IMR-90 (cell line): ENCODE measurements around the gene PDK3. TPM values are rescaled to one million over a fixed set of nuclear protein-coding genes. Genes with fewer than 3 reads are reported as not detected.
A peak's percentile ranks its signal among the peaks of the same experiment; 100 is the strongest.

Experiments
- ATAC-seq: fragments of 200-7000 bp; cut with Tn5 transposase; 2 replicates; pipeline ENCODE4 v1.9.1; 2020; ENCODE audit warnings: low read depth, mild to moderate bottlenecking, moderate library complexity
- BruUV-seq: library from RNA; stranded (reverse); fragments of 400-500 nt; replicated peaks from 2 replicates; lab custom pipeline; 2021; lab: Mats Ljungman, UMichigan
- CTCF ChIA-PET: fragments of 300-600 bp; formaldehyde crosslinking; extraction: SDS; loops from one replicate; lab custom pipeline; 2021; ENCODE audit warnings: antibody characterized with exemption; lab: Yijun Ruan, JAX
- POLR2A ChIA-PET: fragments of 300-600 bp; sonication (Branson Sonifier 250); formaldehyde crosslinking; loops from one replicate; lab custom pipeline; 2022; ENCODE audit warnings: antibody characterized with exemption; ENCODE audit not compliant: unreplicated experiment; lab: Charles Lee
- DNase-seq: peaks from one replicate; pipeline ENCODE4 v3.0.0; 2013
- H2AFZ ChIP-seq: replicated peaks from 2 replicates; pipeline ENCODE3; 2013; ENCODE audit warnings: low read length, mild to moderate bottlenecking; ENCODE audit not compliant: poor library complexity
- H2AK5ac ChIP-seq: 2 replicates; pipeline ENCODE4 v1.6.1; 2013; ENCODE audit warnings: low read depth, low read length, inconsistent platforms
- H2AK9ac ChIP-seq: replicated peaks from 2 replicates; pipeline ENCODE3; 2013; ENCODE audit warnings: mild to moderate bottlenecking, low read depth, low read length, moderate library complexity; ENCODE audit not compliant: poor library complexity
- H2BK120ac ChIP-seq: 2 replicates; pipeline ENCODE4 v1.6.1; 2013; ENCODE audit warnings: low read depth, low read length, inconsistent platforms
- H2BK15ac ChIP-seq: 3 replicates; pipeline ENCODE4 v1.6.1; 2013; ENCODE audit warnings: low read depth, low read length, inconsistent platforms
- H2BK20ac ChIP-seq: 2 replicates; pipeline ENCODE4 v1.6.1; 2013; ENCODE audit warnings: low read depth, mild to moderate bottlenecking, inconsistent platforms, low read length, moderate library complexity
- H2BK5ac ChIP-seq: 2 replicates; pipeline ENCODE4 v1.6.1; 2013; ENCODE audit warnings: mild to moderate bottlenecking, low read depth, low read length, inconsistent platforms; ENCODE audit not compliant: poor library complexity, severe bottlenecking
- H3K14ac ChIP-seq: replicated peaks from 2 replicates; pipeline ENCODE4 v1.6.1; 2013; ENCODE audit warnings: low read depth, low read length, inconsistent platforms
- H3K18ac ChIP-seq: 2 replicates; pipeline ENCODE4 v1.6.1; 2013; ENCODE audit warnings: low read depth, low read length, control low read depth
- H3K23ac ChIP-seq: 2 replicates; pipeline ENCODE4 v1.6.1; 2013; ENCODE audit warnings: low read depth, low read length, inconsistent platforms
- H3K27ac ChIP-seq: 2 replicates; pipeline ENCODE4 v1.5.1; 2013; ENCODE audit warnings: mild to moderate bottlenecking, control low read depth, low read length; ENCODE audit not compliant: insufficient read depth
- H3K27me3 ChIP-seq: 2 replicates; pipeline ENCODE4 v1.6.1; 2013; ENCODE audit warnings: low read length; ENCODE audit not compliant: control insufficient read depth, insufficient read depth
- H3K36me3 ChIP-seq: 2 replicates; pipeline ENCODE4 v1.6.1; 2013; ENCODE audit warnings: low read length, mixed read lengths; ENCODE audit not compliant: control insufficient read depth, insufficient read depth
- H3K4ac ChIP-seq: 2 replicates; pipeline ENCODE4 v1.6.1; 2013; ENCODE audit warnings: low read depth, low read length, inconsistent platforms
- H3K4me1 ChIP-seq: 2 replicates; pipeline ENCODE4 v1.6.1; 2013; ENCODE audit warnings: low read length, mixed read lengths; ENCODE audit not compliant: control insufficient read depth, insufficient read depth
- H3K4me2 ChIP-seq: 2 replicates; pipeline ENCODE4 v1.6.1; 2013; ENCODE audit warnings: low read depth, mild to moderate bottlenecking, control low read depth, low read length, moderate library complexity
- H3K4me3 ChIP-seq: 2 replicates; pipeline ENCODE4 v1.5.1; 2013; ENCODE audit warnings: low read depth, mild to moderate bottlenecking, control low read depth, low read length, moderate library complexity; ENCODE audit not compliant: insufficient read depth
- H3K56ac ChIP-seq: 2 replicates; pipeline ENCODE4 v1.6.1; 2013; ENCODE audit warnings: low read length, inconsistent platforms; ENCODE audit not compliant: insufficient read depth; ENCODE audit errors: extremely low read depth
- H3K79me1 ChIP-seq, 2 experiments: 2 replicates each; pipeline ENCODE4 v1.6.1; 2013; ENCODE audit warnings: low read length in 2 of 2, inconsistent platforms in 1 of 2, low read depth in 1 of 2
- H3K9ac ChIP-seq: 2 replicates; pipeline ENCODE4 v1.6.1; 2013; ENCODE audit warnings: low read depth, low read length, control low read depth
- H3K9me1 ChIP-seq: 2 replicates; pipeline ENCODE4 v1.6.1; 2013; ENCODE audit warnings: low read length, inconsistent platforms; ENCODE audit not compliant: insufficient read depth
- H3K9me3 ChIP-seq: 2 replicates; pipeline ENCODE4 v1.6.1; 2013; ENCODE audit warnings: low read length; ENCODE audit not compliant: control insufficient read depth, insufficient read depth
- H4K20me1 ChIP-seq: 2 replicates; pipeline ENCODE4 v1.6.1; 2013; ENCODE audit warnings: low read length, inconsistent platforms; ENCODE audit not compliant: insufficient read depth
- H4K5ac ChIP-seq: 2 replicates; pipeline ENCODE4 v1.6.1; 2013; ENCODE audit warnings: mild to moderate bottlenecking, low read depth, low read length, control low read depth
- H4K8ac ChIP-seq, 2 experiments: 2 replicates each; pipeline ENCODE4 v1.6.1; 2013; ENCODE audit warnings: low read depth in 2 of 2, low read length in 2 of 2, control low read depth in 1 of 2, inconsistent platforms in 1 of 2
- H4K91ac ChIP-seq: 2 replicates; pipeline ENCODE4 v1.6.1; 2013; ENCODE audit warnings: low read depth, low read length, inconsistent platforms; ENCODE audit not compliant: insufficient read depth
- BHLHE40 ChIP-seq: fragments of 150-350 bp; IDR thresholded peaks from 2 replicates; pipeline ENCODE4 v1.6.1; 2016; ENCODE audit warnings: mild to moderate bottlenecking, low read depth, low read length
- FOS ChIP-seq: fragments of 150-350 bp; IDR thresholded peaks from 2 replicates; pipeline ENCODE4 v1.6.1; 2016; ENCODE audit warnings: low read depth, low read length
- MXI1 ChIP-seq: IDR thresholded peaks from 2 replicates; pipeline ENCODE4 v1.6.1; 2012; ENCODE audit warnings: low read depth, mild to moderate bottlenecking, low read length, moderate library complexity, borderline replicate concordance
- NFE2L2 ChIP-seq: fragments of 150-350 bp; IDR thresholded peaks from 2 replicates; pipeline ENCODE4 v1.6.1; 2016; ENCODE audit warnings: low read depth, mild to moderate bottlenecking, low read length
- RAD21 ChIP-seq: IDR thresholded peaks from 2 replicates; pipeline ENCODE4 v1.6.1; 2012; ENCODE audit warnings: low read length, improper control_type of control experiment
- RFX5 ChIP-seq: IDR thresholded peaks from 2 replicates; pipeline ENCODE4 v1.8.0; 2012; ENCODE audit warnings: low read depth, mild to moderate bottlenecking, low read length, moderate library complexity
- SMC3 ChIP-seq: fragments of 150-350 bp; IDR thresholded peaks from 2 replicates; pipeline ENCODE4 v1.6.1; 2016; ENCODE audit warnings: low read depth, mild to moderate bottlenecking, antibody characterized with exemption, low read length, moderate library complexity
- WGBS, 2 experiments: methylation state at CpG; one replicate each; pipeline versions ENCODE4 v1.1.5 to v1.1.7; 2013; ENCODE audit warnings: missing lambda C conversion rate in 2 of 2; ENCODE audit not compliant: insufficient read length in 1 of 2; ENCODE audit errors: extremely low coverage in 2 of 2; 5-methylcytosine and 5-hydroxymethylcytosine counted together
- dilution Hi-C: fragments of 300-500 bp; cut with HindIII; formaldehyde crosslinking; loops from one replicate; pipeline ENCODE4 v1.14.3; 2018; ENCODE audit warnings: low sequenced_read_pairs; ENCODE audit not compliant: unreplicated experiment
- in situ Hi-C: fragments of 300-500 bp; cut with MboI; formaldehyde crosslinking; loops from 3 replicates; pipeline ENCODE4 v1.14.3; 2019; ENCODE audit warnings: low sequenced_read_pairs, inconsistent platforms, mixed read lengths
- intact Hi-C: fragments of 100-400 bp; cut with micrococcal nuclease; formaldehyde crosslinking; loops from 2 replicates; pipeline ENCODE4 v1.10.0; 2022
- polyA plus RNA-seq, 3 experiments: library from polyadenylated mRNA; depleted of rRNA; stranded (reverse); fragments of >200 nt; gene quantifications; 2 replicates each; pipeline ENCODE4 v1.2.3, GENCODE V29; 2012; ENCODE audit warnings: low replicate concordance in 1 of 3
- total RNA-seq: library from RNA; depleted of rRNA; stranded (reverse); fragments of >200 nt; gene quantifications from 2 replicates; pipeline ENCODE4 v1.2.3, GENCODE V29; 2012
- TF ChIP-seq, protein P1 (sequence below): fragments of 150-350 bp; IDR thresholded peaks from 2 replicates; pipeline ENCODE4 v1.6.1; 2016; ENCODE audit warnings: low read depth, mild to moderate bottlenecking, low read length, moderate library complexity, borderline replicate concordance
- TF ChIP-seq, protein P2 (sequence below): fragments of 150-350 bp; IDR thresholded peaks from 2 replicates; pipeline ENCODE4 v1.6.1; 2017; ENCODE audit warnings: mild to moderate bottlenecking, antibody characterized with exemption, low read length, low read depth

The PDK3 gene
- total and polyA plus RNA-seq, 2 of the 4 experiments (the other 2 are of a cell fraction): 2.3 to 4.8 TPM

DNA sequence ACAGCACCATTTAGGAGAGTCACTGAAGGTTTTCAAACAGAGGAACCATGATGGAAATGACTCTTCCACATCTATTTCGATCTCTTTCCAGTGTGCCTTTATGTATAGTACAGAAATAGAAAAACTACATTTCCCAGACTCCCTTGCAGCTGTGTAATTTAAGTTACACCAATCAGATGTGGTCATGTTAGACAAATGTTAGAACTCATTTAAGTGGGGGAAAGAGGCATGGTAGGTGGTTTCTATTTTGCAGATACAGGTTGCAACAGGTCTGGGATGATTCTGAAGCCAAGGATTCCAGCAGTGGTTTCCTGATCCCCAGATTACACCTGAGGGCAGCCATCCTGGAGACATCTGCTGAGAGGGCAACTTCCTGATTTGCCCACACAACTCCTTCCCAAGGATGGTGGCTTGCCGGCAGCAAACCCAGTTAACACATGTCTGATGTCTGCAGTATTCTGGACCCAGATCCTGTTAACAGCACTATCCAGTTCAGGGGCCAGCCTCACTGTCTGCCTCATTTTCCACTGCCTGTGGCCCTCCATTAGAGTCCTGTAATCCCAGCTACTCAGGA, 38.7 kb upstream of the PDK3 start:
- Histone ChIP-seq H3K27me3 (peaks cover 1% of the 10 kb centered on the region), H3K4me3 (no peak overlapping the region), H4K20me1 (no peaks in the 10 kb centered on the region), H2AK5ac (no peak overlapping the region), H2BK5ac (no peak overlapping the region), H3K56ac (no peak overlapping the region), H2AK9ac (no peak overlapping the region), H3K9me3 (no peaks in the 10 kb centered on the region), H2BK15ac (no peak overlapping the region), H3K27ac (no peak overlapping the region), H3K4ac (no peak overlapping the region), H3K23ac (no peak overlapping the region), H3K79me1 (no peaks in the 10 kb centered on the region), H3K36me3 (no peaks in the 10 kb centered on the region), H3K14ac (no peak overlapping the region), H4K8ac (no peak overlapping the region), H3K9ac (no peak overlapping the region), H2AFZ (no peak overlapping the region), H4K91ac (no peak overlapping the region), H4K5ac (no peak overlapping the region), H3K9me1 (no peaks in the 10 kb centered on the region), H2BK120ac (no peak overlapping the region), H3K18ac (no peak overlapping the region), H3K4me1 (no peaks in the 10 kb centered on the region), H3K4me2 (no peak overlapping the region), H2BK20ac (no peak overlapping the region)
- no peak for TF ChIP-seq RAD21
- no peak for TF ChIP-seq SMC3
- TF ChIP-seq RFX5: no peak
- no peak for TF ChIP-seq FOS
- TF ChIP-seq BHLHE40: no peak
- TF ChIP-seq, protein P1, sequence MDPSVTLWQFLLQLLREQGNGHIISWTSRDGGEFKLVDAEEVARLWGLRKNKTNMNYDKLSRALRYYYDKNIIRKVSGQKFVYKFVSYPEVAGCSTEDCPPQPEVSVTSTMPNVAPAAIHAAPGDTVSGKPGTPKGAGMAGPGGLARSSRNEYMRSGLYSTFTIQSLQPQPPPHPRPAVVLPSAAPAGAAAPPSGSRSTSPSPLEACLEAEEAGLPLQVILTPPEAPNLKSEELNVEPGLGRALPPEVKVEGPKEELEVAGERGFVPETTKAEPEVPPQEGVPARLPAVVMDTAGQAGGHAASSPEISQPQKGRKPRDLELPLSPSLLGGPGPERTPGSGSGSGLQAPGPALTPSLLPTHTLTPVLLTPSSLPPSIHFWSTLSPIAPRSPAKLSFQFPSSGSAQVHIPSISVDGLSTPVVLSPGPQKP: no peak
- no peak for TF ChIP-seq NFE2L2
- TF ChIP-seq, protein P2, sequence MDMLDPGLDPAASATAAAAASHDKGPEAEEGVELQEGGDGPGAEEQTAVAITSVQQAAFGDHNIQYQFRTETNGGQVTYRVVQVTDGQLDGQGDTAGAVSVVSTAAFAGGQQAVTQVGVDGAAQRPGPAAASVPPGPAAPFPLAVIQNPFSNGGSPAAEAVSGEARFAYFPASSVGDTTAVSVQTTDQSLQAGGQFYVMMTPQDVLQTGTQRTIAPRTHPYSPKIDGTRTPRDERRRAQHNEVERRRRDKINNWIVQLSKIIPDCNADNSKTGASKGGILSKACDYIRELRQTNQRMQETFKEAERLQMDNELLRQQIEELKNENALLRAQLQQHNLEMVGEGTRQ: no peak
- no peak for TF ChIP-seq MXI1
- dilution Hi-C loops: no loop called here
- in situ Hi-C loops: no loop called here
- intact Hi-C loops: no loop called here
- ATAC-seq: peak; percentile 46; the same call in 1 of the 2 replicates
- DNase-seq: peak; percentile 12
- no TSS peak for BruUV-seq
- ChIA-PET POLR2A (no interaction called here), CTCF (no interaction called here)
- WGBS, 2 experiments: no CpG with 5 or more reads among the region's 2 CpGs
